ENCODE data around the gene RNF212. TPM values are rescaled to one million over a fixed set of nuclear protein-coding genes. Genes with fewer than 3 reads are reported as not detected.

The RNF212 gene
- total and polyA plus RNA-seq, 8 donors: 1.3 to 4.8 (median 2.6) TPM; not detected in 4

DNA sequence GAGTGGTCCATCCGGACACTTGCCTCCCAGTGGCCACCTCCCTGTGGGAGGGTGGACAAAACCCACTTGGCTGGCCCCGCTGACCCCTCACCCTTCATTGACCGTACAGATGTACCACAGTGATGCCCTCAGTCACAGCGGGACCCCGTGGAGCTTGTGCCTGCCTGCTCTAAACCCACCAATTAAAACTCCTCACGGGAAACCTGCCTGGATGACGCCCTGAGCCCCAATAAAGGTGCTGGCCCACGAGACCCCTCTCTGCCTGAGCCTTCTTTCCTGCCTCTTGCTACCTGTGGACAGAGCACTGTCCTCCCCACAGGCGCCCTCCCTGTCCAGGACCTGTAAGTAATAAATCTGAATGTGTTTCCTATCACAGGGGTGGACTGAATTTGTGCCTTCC, 32.9 kb downstream of the RNF212 start:
- no peak for DNase-seq
- intact Hi-C loops (cut with DNase I; ENCODE audit: low total_unique reads): no loop called here
- TF ChIP-seq POLR2AphosphoS5 (IDR thresholded peaks at IDR 0.05) (no peak), EP300 (IDR thresholded peaks at IDR 0.05) (no peak), POLR2A (IDR thresholded peaks at IDR 0.05) (no peak)
- TF ChIP-seq, protein P1, sequence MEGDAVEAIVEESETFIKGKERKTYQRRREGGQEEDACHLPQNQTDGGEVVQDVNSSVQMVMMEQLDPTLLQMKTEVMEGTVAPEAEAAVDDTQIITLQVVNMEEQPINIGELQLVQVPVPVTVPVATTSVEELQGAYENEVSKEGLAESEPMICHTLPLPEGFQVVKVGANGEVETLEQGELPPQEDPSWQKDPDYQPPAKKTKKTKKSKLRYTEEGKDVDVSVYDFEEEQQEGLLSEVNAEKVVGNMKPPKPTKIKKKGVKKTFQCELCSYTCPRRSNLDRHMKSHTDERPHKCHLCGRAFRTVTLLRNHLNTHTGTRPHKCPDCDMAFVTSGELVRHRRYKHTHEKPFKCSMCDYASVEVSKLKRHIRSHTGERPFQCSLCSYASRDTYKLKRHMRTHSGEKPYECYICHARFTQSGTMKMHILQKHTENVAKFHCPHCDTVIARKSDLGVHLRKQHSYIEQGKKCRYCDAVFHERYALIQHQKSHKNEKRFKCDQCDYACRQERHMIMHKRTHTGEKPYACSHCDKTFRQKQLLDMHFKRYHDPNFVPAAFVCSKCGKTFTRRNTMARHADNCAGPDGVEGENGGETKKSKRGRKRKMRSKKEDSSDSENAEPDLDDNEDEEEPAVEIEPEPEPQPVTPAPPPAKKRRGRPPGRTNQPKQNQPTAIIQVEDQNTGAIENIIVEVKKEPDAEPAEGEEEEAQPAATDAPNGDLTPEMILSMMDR (IDR thresholded peaks at IDR 0.05): no peak

DNA sequence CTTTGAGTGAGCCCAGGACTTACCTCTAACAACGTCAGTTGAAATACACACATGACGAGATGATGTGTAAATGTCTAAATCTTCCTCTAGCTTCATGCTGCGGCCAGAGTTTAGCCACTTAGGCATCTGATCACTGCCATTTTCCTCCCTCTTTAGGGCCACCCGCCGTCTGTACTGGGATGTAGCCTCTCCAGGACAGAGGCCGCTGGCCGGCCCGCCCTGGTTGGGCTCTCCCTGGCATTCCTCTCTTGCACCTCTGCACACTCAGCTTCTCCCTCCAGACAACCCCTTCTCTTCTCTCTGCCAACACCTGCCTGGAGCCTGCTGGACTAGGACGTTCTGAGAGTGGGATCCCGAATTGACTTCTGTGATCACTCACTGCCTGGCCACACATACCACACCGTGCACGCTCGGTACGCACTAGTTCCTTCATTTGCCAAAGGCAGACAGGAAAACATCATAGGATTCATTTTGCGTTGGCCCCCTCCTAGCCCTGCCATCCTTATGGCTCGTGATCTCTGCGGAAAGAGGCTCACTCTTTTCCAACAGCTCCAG, 33.6 kb downstream of the RNF212 start:
- DNase-seq: no peak
- intact Hi-C loops (cut with DNase I; ENCODE audit: low total_unique reads): no loop called here
- Histone ChIP-seq H3K9me3 (no peaks in the 10 kb centered on the region), H3K4me1 (peaks cover 6 to 18% (median 10%) of the 10 kb centered on the region in 4 donors), H3K36me3 (no peaks in the 10 kb centered on the region), H3K27me3 (peaks cover 0 to 30% (median 0%) of the 10 kb centered on the region in 3 donors), H3K4me3 (no peak overlapping the region), H3K27ac (no peak overlapping the region)
- WGBS, 5 donors: 82 to 90% (median 89%) methylated on average over 17 of the region's 17 CpGs
- no peak for TF ChIP-seq POLR2AphosphoS5 (IDR thresholded peaks at IDR 0.05)
- no peak for TF ChIP-seq POLR2A (IDR thresholded peaks at IDR 0.05)
- TF ChIP-seq, protein P1 (IDR thresholded peaks at IDR 0.05): no peak
- no peak for TF ChIP-seq EP300 (IDR thresholded peaks at IDR 0.05)

More for the DNA sequence above, 32.9 kb downstream of the RNF212 start:
- H3K27ac ChIP-seq: no peak overlapping the region
- H3K4me1 ChIP-seq: peaks cover 6 to 18% (median 10%) of the 10 kb centered on the region in 4 donors
- 87 to 92% (median 89%) methylated on average over 7 to 9 of the region's 9 CpGs for whole genome bisulfite sequencing, 5 donors
- H3K4me3 ChIP-seq: no peak overlapping the region
- no peaks in the 10 kb centered on the region for H3K36me3 ChIP-seq
- no peaks in the 10 kb centered on the region for H3K9me3 ChIP-seq
- H3K27me3 ChIP-seq: peaks cover 0 to 35% (median 0%) of the 10 kb centered on the region in 3 donors

DNA sequence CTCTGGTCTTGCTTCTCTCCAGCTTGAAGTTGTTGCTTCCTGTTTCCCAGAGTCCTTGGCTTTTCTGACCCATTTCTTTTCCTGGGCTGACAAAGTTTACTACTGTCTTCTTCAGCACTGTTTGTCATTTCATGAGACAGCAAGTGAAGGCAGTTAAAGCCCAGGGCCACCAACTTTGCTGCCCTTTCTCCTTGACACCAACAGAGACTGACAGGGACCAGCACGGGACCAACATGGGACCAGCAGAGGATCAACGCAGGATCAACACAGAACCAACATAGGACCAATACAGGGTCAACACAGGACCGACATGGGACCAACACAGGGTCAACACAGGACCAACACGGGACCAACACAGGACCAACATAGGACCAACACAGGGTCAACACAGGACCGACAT, 34.9 kb downstream of the RNF212 start:
- TF ChIP-seq POLR2AphosphoS5 (IDR thresholded peaks at IDR 0.05): no peak
- TF ChIP-seq, protein P1 (IDR thresholded peaks at IDR 0.05): no peak
- no peak for TF ChIP-seq EP300 (IDR thresholded peaks at IDR 0.05)
- TF ChIP-seq POLR2A (IDR thresholded peaks at IDR 0.05): no peak
- intact Hi-C loops (cut with DNase I; ENCODE audit: low total_unique reads): no loop called here

DNA sequence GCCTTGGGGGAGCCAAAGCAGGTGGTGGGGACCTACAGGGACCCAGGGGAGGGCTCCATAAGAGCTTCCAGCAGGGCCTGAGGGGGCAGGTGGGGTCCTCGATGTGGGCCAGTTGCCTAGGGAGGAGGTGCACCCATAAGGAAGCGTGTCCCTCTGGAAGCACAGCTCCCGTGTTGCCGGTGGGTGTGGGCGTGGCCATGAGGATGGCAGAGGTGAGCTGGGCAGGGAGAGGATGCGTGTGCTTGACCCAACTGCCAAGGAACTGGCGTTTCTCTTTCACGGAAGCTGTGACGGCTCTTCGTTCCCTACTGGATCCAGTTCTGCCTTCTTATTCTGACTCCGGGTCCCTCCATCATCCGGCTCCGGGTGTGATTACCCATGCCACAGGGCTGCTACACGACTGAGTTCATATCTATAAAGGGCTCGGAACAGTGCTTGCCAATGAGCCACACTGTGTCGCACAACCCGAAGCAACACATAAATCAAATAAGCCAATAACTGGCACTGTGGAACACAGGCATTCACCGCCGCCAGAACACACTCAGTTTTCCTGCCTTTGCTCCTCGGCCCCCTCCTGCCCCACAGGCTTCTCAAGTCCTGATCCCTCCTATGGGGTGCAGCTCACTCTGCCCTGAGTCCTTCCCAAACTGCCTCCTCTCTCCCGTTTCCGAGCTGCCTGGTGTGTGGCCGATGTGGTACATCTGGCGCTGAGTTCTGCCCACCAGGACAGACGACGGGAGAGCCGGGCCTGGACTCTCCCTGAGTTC, 35.5 kb downstream of the RNF212 start:
- Histone ChIP-seq H3K4me1 (peaks cover 4 to 17% (median 10%) of the 10 kb centered on the region in 4 donors), H3K36me3 (no peaks in the 10 kb centered on the region), H3K27ac (no peak overlapping the region), H3K9me3 (no peaks in the 10 kb centered on the region), H3K27me3 (peaks cover 0 to 28% (median 0%) of the 10 kb centered on the region in 3 donors), H3K4me3 (no peak overlapping the region)
- 88 to 92% (median 91%) methylated on average over 27 of the region's 27 CpGs for WGBS, 5 donors
- TF ChIP-seq EP300 (IDR thresholded peaks at IDR 0.05): no peak
- TF ChIP-seq POLR2AphosphoS5 (IDR thresholded peaks at IDR 0.05): no peak
- TF ChIP-seq, protein P1 (IDR thresholded peaks at IDR 0.05): no peak
- TF ChIP-seq POLR2A (IDR thresholded peaks at IDR 0.05): no peak
- DNase-seq: no peak
- intact Hi-C loops (cut with DNase I; ENCODE audit: low total_unique reads): no loop called here

More for the DNA sequence above, 34.9 kb downstream of the RNF212 start:
- Histone ChIP-seq H3K27ac (no peak overlapping the region), H3K4me1 (peaks cover 6 to 18% (median 10%) of the 10 kb centered on the region in 4 donors), H3K27me3 (peaks cover 0 to 28% (median 0%) of the 10 kb centered on the region in 3 donors), H3K36me3 (no peaks in the 10 kb centered on the region), H3K4me3 (no peak overlapping the region), H3K9me3 (no peaks in the 10 kb centered on the region)
- DNase-seq: no peak
- 90 to 96% (median 91%) methylated on average over 5 of the region's 5 CpGs for WGBS, 5 donors

All from stomach (tissue), 9 donors.